ENCODE data around the gene PRDM16.

- no peak for TF ChIP-seq YY1 (IDR thresholded peaks at IDR 0.05; ENCODE audit: insufficient read depth, insufficient read length)
- no peak for TF ChIP-seq ZNF274 (IDR thresholded peaks at IDR 0.05; ENCODE audit: low read depth, low read length)
Measured at GRCh38 chr1:3353876-3354275, 284.9 kb downstream of the PRDM16 start.
